HG03025 (cell line): ENCODE measurements around the gene CAMSAP2.

ENCODE experiments used
- ATAC-seq: cut with Tn5 transposase; IDR thresholded peaks from one replicate; pipeline ENCODE4 v1.9.1; 2021; ENCODE audit warnings: mild to moderate bottlenecking, moderate library complexity; ENCODE audit not compliant: unreplicated experiment, low FRiP score

Gene CAMSAP2

DNA sequence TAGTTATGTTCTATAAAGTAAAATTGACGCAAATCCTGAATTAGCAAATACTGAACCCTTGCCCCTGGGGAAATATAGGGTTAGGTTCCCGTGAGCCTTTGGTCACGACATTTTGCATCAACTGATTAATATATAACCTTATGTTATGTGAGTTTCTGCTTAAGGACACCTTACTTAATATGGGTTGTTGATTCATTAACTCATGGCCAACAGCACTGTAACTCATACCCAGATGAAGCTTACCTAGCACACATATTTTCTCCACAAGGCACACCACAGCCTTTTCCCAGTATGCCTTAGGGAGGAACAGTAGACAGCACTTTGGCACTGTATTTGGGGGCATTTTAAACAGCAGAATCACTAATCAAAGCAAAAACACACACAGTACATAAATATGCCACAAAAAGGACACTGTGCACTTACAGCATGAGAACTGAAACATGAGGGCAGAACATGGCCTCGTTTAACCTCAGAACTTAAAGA is 171.1 kb downstream of the CAMSAP2 start:
- no peak for ATAC-seq
